GM18873 (cell line): ENCODE results near the gene ARRDC5.
"Not testable (repeated sequence)": the region's sequence is repeated elsewhere in the genome, so short reads cannot be mapped to it uniquely, and the experiment has no call there.

Source experiments
- ATAC-seq: cut with Tn5 transposase; IDR thresholded peaks from one replicate; pipeline ENCODE4 v1.9.1; 2021; ENCODE audit warnings: mild to moderate bottlenecking, moderate library complexity, moderate number of reproducible peaks; ENCODE audit not compliant: unreplicated experiment, low FRiP score

Gene ARRDC5

DNA sequence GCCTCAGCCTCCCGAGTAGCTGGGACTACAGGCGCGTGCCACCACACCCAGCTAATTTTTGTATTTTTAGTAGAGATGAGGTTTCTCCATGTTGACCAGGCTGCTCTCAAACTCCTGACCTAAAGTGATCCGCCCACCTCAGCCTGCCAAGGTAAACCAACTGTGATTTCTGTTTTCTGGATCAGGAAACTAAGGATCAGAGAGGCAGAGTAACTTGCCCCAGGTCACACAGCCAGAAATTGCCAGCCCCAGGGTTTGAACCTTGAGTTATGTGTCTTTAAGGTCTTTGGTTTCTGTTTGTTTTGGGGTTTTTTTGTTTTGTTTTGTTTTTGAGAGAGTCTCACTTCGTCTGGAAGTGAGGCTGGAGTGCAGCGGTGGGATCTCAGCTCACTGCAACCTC is 31.0 kb downstream of the ARRDC5 start:
- no peak for ATAC-seq

DNA sequence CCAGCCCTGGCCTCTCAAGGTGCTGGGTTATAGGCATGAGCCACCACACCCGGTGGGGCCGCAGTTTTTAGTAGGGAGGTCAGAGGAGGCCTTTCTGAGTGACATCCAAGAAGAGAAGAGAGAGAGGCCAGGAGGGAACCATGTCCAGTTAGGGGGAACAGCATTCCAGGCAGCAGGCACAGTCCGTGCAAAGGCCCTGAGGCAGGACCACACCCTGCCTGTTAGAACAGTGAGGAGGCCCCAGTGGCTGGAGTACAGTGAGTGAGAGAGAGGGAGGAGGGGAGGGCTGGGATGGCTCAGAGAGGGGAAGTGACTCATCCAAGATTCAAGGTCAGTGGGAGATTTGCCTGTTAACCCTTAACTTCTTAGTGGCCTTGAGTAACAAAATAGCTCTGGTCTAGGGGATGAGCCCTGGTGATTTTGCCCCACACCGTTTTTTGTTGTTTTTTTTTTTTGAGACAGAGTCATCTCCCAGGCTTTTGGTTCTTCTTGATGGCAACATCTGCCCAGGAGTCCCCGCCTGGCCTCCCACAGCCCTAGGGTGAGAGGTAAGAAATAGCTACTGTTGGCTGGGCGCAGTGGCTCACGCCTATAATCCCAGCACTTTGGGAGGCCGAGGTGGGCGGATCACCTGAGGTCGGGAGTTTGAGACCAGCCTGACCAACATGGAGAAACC is 32.5 kb downstream of the ARRDC5 start:
- ATAC-seq, result no peak

DNA sequence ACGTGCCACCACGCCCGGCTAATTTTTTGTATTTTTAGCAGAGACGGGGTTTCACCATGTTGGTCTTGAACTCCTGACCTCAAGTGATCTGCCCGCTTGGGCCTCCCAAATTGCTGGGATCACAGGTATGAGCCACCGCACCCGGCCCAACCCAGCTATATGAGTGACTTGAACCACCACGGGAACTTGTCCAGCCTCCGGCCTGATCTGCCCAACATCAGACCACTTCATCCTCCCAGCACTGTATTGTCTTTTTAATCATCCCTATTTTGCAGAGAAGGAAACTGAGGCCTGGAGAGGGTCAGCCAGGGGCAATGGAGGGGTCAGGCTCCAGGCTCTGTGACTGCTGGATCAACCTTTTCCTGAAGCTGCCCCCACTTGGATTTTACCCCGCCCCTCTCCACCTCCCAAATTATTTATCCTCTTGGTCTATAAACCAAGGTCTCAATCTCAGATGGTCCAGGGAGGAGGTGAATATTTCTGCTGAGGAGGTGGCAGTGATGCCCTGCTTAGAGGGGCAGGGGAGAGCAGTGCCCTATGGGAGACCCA is 34.3 kb downstream of the ARRDC5 start:
- no peak for ATAC-seq

DNA sequence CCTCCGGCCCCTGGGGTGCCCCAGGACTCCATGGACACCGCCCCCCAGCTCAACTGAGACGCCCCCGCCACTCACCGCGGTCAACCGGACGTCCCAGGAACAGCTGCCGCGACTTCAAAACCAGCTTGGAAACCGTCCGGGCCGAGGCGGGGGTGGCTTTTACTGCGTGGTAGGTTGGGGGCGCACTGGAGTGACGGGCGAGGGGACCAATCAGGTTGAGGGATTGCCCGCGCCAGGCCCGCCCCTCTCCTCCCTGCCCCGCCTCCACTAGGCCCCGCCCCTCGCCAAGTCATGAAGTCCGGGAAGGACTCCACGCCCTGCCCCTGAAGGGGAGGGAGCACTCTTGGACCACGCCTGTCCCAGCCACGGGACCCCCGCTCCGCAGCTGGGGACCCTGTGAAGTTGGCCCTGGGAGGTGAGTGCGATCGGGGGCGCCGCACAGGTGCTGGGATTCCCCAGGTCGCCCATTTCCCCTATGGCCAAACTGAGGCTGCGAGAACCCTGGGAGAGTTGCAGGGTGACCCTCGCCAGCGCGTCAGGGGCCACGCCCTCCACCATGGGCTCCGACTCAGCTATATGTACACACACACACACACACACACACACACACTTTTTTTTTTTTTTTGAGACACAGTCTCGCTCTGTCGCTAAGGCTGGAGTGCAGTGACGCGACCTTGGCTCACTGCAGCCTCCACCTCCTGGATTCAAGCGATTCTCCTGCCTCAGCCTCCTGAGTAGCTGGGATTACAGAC is 35.0 kb downstream of the ARRDC5 start, which contains the start of gene PLIN3:
Gene PLIN3, minus strand, starts transcription at position 134 of the 752 bp plus-strand sequence. CDS start 6,273 bp downstream, outside the sequence.
- peak; percentile 57 for ATAC-seq

DNA sequence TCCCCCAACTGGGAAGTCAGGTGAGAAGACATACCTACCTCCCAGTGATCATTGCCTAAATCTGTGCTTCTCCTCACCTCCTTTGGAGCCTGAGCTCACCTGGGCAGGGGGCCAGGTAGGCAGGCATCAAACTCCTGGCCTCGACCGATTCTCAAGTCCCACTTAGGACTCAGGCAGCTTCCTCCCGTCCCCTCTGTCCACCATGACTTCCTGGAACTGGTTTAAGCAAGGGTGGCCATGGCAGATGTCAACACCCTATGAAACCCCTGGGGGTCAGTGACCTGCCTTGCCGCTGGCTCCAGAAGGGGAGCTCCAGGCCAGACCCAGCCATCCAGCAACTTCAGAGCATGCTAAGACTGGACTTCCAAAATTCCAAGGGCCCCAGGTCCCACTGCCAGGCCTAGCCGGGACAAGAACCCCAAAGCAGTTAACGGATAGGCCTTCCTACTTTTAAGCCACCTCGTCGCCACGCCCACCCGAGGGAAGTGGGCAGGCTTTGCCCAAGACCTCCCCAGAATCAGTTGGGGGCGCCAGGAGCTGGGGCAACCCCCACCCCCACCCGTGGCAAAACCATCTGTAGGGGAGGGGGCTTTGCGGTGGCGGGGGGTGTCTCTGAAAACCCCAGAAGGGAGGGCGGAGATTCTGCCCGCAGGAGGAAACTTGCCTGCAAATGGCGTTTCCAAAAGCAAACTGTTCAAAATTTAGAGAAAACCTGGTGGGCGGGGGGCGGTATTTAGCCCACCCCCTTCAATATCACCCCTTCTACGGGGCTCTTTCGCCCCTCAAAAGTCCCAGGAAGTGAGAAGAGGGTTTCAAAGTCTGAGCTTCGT is 35.9 kb downstream of the ARRDC5 start:
- no peak for ATAC-seq

DNA sequence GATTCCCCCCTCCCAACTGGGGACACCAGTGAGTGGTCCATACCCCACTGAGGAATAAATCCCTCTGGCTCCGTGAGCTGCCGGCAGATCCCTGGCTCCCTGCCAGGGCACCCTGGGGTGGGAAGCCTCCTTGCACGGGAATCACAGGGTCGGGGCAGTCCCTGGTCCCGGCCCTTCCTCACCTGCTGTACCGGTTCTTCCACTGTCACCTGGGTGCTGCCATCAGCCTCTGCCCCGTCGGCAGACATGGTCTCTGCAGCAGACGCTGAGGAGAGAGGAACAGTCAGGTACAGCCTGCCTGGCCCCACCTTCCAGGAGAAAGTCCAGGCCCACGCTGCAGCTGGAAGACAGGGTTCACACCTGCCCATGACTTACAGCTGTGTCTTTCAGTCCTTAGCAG is 41.5 kb downstream of the ARRDC5 start:
- no peak for ATAC-seq

DNA sequence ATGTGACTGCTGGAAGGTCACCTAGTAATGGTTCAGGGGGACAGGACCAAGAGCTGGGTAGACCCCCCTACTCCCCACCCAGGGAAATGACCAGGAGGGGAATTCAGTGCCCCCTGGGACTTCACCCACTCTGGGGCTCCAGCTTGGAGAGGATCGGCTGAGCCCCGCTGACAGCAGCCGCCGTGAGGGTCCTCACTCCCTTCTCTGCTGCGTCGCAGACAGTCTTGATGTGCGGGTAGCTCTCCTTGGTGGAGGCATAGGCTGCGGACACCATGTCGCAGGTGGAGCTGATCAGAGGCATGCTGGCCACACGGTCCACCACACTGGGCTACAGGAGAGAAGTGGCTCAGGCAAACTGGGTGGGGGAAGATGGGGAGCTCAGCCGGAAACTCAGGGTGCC is 43.0 kb downstream of the ARRDC5 start:
- no peak for ATAC-seq

DNA sequence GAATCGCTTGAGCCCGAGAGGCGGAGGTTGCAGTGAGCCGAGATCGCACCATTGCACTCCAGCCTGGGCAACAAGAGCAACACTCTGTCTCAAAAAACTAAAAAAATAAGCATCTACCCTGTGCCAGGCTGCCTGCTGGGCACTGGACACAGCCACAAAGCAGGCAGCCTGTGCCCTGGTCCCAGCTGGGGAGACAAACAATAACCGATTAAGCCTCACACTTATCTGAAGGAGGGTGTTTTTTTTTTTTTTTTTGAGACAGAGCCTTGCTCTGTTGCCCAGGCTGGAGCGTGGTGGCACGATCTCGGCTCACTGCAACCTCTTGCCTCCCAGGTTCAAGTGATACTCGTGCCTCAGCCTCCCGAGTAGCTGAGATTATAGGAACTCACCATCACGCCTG is 46.2 kb downstream of the ARRDC5 start:
- not testable (repeated sequence) for ATAC-seq

DNA sequence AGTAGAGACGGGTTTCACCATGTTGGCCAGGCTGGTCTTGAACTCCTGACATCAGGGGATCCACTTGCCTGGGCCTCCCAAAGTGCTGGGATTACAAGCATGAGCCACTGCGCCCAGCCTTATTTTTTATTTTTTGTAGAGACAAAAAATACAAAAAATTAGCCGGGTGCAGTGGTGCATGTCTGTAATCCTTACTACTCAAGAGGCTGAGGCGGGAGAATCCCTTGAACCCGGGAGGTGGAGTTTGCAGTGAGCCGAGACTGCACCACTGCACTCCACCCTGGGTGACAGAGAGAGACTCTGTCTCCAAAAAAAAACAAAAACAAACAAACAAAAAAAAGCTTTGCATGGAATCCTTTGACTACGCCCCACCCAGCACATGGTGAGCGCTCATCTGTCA is 49.2 kb downstream of the ARRDC5 start:
- ATAC-seq, result not testable (repeated sequence)

DNA sequence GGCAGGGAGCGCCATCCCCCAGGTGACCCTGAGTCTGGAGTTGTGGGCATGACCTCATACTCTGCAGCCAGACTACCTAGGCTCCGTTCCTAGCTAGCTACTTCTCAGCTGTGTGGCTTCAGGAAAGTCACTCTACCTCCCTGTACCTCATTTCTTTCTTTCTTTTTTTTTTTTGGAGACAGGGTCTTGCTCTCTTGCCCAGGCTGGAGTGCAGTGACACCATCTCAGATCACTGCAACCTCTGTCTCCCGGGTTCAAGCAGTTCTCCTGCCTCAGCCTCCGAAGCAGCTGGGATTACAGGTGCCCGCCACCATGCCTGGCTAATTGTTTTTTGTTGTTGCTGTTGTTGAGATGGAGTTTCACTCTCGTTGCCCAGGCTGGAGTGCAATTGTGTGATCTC is 50.2 kb downstream of the ARRDC5 start:
- no peak for ATAC-seq

DNA sequence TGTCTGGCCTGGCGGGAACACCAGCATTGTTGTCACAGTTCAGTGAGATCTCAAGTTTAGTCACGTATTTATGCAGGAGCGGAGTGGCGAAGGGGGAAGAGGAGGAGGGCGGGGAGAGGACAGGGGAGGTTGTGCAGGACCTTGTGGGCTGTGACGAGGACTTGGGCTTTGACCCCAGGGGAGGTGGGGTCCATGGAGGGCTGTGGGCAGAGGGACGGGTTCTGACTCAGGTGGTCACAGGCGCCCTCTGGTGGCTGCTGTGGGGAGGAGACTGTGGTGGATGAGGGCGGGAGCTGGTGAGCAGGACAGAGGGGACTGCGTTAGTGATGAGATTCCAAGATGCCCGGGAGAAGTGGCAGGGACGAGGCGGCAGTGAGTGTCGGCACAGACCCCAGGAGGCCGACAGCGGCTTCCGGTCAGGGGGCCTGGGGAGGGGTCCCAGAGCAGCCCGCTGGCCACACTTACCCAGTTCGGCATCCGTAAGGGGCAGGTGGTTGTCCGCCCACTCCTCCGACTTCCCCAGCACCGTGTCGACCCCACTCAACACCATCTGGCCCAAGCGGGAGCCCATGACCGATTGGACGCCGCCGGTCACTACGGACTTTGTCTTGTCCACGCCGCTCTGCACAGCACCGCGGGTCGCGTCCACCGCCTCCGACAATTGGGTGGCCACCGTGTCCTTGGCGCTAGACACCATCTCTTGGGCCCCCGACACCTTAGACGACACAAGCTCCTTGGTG is 51.0 kb downstream of the ARRDC5 start:
- no peak for ATAC-seq

DNA sequence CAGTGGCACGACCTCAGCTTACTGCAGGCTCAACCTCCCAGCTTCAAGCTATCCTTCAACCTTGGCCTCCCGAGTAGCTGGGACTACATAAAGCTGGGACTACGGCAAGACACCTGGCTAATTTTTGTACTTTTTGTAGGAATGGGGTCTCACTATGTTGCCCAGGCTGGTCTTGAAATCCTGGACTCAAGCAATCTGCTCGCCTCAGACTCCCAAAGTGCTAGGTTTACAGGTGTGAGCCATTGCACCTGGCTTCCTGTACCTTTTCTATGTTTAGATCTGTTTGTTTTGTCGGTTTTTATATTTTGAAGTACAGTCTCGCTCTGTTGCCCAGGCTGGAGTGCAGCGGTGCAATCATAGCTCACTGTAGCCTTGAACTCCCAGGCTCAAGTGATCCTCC is 53.7 kb downstream of the ARRDC5 start:
- no peak for ATAC-seq

DNA sequence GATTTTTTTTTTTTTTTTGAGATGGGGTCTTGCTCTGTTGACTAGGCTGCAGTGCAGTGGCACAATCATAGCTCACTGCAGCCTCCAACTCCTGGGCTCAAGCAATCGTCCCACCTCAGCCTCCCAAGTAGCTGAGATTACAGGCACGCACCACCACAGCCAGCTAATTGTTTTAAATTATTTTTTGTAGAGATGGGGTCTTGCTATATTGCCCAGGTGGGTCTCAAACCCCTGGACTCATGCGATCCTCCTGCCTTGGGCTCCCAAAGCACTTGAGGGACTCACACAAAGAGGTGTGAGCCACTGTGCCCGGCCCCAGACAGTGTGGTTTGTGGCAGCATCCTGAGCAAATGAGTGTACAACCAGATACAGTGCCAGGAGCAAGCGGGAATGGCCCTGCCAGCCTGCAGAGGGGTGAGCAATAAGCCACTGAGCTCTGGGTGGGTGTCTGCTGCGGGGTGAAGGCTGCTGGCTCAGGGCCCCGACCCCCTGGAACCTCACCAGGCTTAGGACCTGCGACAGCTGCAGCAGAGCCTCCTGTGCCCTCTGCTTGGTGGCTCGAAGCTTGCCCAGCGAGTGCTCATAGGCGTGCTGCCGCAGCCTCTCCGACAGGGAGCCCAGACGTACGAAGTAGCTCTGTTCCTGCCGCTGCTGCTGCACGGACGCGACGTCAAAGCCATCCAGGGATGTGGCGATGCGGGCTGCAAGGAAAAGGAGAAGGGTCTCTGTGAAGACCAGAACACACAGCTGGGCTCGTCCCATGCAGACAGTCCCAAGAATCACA is 55.3 kb downstream of the ARRDC5 start:
- no peak for ATAC-seq

DNA sequence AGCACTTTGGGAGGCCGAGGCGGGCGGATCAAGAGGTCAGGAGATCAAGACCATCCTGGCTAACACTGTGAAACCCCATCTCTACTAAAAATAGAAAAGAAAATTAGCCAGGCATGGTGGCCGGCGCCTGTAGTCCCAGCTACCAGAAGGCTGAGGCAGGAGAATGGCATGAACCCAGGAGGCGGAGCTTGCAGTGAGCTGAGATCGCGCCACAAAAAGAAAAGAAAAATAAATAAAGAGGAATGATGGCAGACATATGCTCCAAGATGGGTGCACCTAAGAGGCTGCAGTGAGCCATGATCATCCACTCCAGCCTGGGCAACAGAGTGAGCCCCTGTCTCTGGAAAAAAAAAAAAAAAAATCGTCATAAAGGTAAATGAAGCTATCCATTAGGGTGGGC is 56.7 kb downstream of the ARRDC5 start:
- not testable (repeated sequence) for ATAC-seq

DNA sequence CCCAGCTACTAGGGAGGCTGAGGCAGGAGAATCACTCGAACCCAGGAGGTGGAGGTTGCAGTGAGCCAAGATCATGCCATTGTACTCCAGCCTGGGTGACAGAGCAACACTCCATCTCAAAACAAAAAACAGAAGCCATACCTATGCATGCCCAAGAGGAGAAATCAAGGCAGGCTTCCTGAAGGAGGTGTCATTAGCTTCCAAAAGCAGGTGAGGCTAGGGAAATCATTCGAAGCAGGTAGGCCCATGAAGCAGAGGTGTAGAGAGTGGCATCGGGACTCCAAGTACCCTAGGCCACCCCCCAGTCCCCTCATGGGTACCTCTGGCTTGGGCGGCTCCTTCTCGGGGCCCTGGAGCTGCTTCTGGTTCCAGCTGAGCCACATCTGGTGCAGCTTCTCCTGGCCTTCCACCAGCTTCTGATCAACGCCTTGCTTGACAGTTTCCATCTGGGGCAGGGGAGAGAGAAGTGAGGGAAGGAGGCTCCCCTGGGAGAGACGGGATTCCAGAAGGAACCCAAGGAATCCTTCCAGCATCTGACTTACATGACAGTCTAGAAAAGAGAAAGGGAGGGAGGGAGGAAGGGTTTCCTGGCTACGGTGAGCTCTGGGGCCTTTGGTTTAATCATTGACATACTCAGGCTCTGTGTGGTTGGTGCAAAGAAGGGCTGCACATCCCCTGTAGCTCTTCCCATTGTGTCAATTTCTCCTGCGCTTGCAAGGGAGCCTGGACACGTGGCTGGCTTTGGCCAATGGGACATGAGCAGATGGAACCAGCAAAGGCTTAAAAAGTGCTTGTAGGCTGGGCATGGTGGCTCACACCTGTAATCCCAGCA is 58.1 kb downstream of the ARRDC5 start:
- ATAC-seq, result no peak

DNA sequence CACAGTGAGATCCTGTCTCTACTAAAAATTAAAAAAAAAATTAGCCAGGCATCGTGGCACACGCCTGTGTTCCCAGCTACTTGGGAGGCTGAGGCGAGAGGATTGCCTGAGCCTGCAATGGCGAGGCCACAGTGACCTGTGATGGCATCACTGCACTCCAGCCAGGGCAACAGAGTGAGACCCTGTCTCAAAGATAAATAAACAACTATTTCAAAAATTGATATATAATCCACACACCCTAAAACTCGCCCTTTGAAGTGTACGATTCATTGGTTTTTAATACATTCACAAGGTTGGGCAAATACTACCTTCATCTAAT is 59.1 kb downstream of the ARRDC5 start:
- no peak for ATAC-seq
